Keratinocyte (primary cell): ENCODE results near the gene ANKMY2. TPM values are rescaled to one million over a fixed set of nuclear protein-coding genes. Genes with fewer than 3 reads are reported as not detected.

Source experiments
- DNase-seq: peaks from one replicate; pipeline ENCODE4 v3.0.0-alpha.2; 2011; ENCODE audit warnings: low read depth, missing footprints, low spot score
- FAIRE-seq: peaks from 2 replicates; lab custom pipeline; 2011; peaks lifted over from hg19 to GRCh38; lab: Jason Lieb, UNC
- H2AFZ ChIP-seq: 2 replicates; pipeline ENCODE4 v1.6.0; 2012; ENCODE audit warnings: low read length, control low read depth, inconsistent platforms; ENCODE audit not compliant: control insufficient read depth
- H3K27ac ChIP-seq: 2 replicates; pipeline ENCODE4 v1.5.1; 2011; ENCODE audit warnings: low read length; ENCODE audit not compliant: control insufficient read depth, insufficient read depth
- H3K27me3 ChIP-seq: 3 replicates; pipeline ENCODE4 v1.6.0; 2011; ENCODE audit warnings: low read length; ENCODE audit not compliant: control insufficient read depth, insufficient read depth; ENCODE audit errors: extremely low read depth
- H3K36me3 ChIP-seq, 2 experiments: 2 replicates in 1 of 2; 3 replicates in 1 of 2; pipeline ENCODE4 v1.5.1; 2011; ENCODE audit warnings: low read length in 2 of 2, mild to moderate bottlenecking in 1 of 2; ENCODE audit not compliant: control insufficient read depth in 2 of 2, insufficient read depth in 2 of 2; ENCODE audit errors: extremely low read depth in 1 of 2
- H3K4me1 ChIP-seq: 3 replicates; pipeline ENCODE4 v1.5.1; 2011; ENCODE audit warnings: low read length; ENCODE audit not compliant: control insufficient read depth, insufficient read depth; ENCODE audit errors: extremely low read depth
- H3K4me2 ChIP-seq: 3 replicates; pipeline ENCODE4 v1.6.0; 2011; ENCODE audit warnings: low read depth, low read length; ENCODE audit not compliant: control insufficient read depth, insufficient read depth; ENCODE audit errors: extremely low read depth
- H3K4me3 ChIP-seq, 3 experiments: fragments of 200-600 bp in 1 of 3; sonication (generic) in 1 of 3; 2 replicates in 2 of 3; 3 replicates in 1 of 3; pipeline ENCODE4 v1.5.1; 2011 to 2016; ENCODE audit warnings: low read length in 3 of 3, mild to moderate bottlenecking in 3 of 3, control low read depth in 2 of 3, inconsistent platforms in 1 of 3, low read depth in 1 of 3, mixed read lengths in 1 of 3, mixed run types in 1 of 3, moderate library complexity in 1 of 3; ENCODE audit not compliant: control insufficient read depth in 2 of 3, insufficient read depth in 2 of 3; ENCODE audit errors: extremely low read depth in 1 of 3
- H3K79me2 ChIP-seq: 2 replicates; pipeline ENCODE4 v1.6.0; 2012; ENCODE audit warnings: low read length; ENCODE audit not compliant: control insufficient read depth, insufficient read depth
- H3K9ac ChIP-seq: 3 replicates; pipeline ENCODE4 v1.6.0; 2011; ENCODE audit warnings: low read length; ENCODE audit not compliant: control insufficient read depth, insufficient read depth; ENCODE audit errors: extremely low read depth
- H3K9me1 ChIP-seq: 3 replicates; pipeline ENCODE4 v1.6.0; 2011; ENCODE audit warnings: low read length; ENCODE audit not compliant: control insufficient read depth, insufficient read depth; ENCODE audit errors: extremely low read depth
- H3K9me3 ChIP-seq: 2 replicates; pipeline ENCODE4 v1.5.1; 2012; ENCODE audit warnings: low read depth, low read length; ENCODE audit not compliant: control insufficient read depth
- H4K20me1 ChIP-seq: 3 replicates; pipeline ENCODE4 v1.6.0; 2011; ENCODE audit warnings: low read length; ENCODE audit not compliant: control insufficient read depth, insufficient read depth; ENCODE audit errors: extremely low read depth
- EZH2 ChIP-seq: IDR thresholded peaks from one replicate; pipeline ENCODE4 v1.6.1; 2012; ENCODE audit warnings: inconsistent platforms, mild to moderate bottlenecking, low read length, moderate library complexity
- dilution Hi-C: fragments of 300-500 bp; cut with MboI; formaldehyde crosslinking; loops from one replicate; pipeline ENCODE4 v1.7.0; 2020; ENCODE audit warnings: low sequenced_read_pairs; ENCODE audit not compliant: extremely low pct_ligation_motif_present
- polyA plus RNA-seq, 5 experiments: library from polyadenylated mRNA; depleted of rRNA in 3 of 5; stranded (reverse) in 3 of 5; stranded (forward) in 1 of 5; unstranded in 1 of 5; fragments of >200 nt; gene quantifications; 1 replicate in 1 of 5; 2 replicates in 3 of 5; 3 replicates in 1 of 5; pipeline versions ENCODE4 v1.2.1 to v1.2.3, GENCODE V29; 2011 to 2012; ENCODE audit warnings: missing spikeins in 2 of 5, low read depth in 1 of 5, low replicate concordance in 1 of 5
- TF ChIP-seq, protein P1 (sequence below), 3 experiments: IDR thresholded peaks in 1 of 3; conservative IDR thresholded peaks in 1 of 3; optimal IDR thresholded peaks in 1 of 3; 2 replicates in 2 of 3; 3 replicates in 1 of 3; pipeline versions ENCODE3 to v1.5.1; 2011; ENCODE audit warnings: low read length in 3 of 3, mild to moderate bottlenecking in 3 of 3, moderate library complexity in 2 of 3, control low read depth in 1 of 3, inconsistent platforms in 1 of 3; ENCODE audit not compliant: insufficient read depth in 2 of 3; ENCODE audit errors: extremely low read depth in 1 of 3

ANKMY2 gene
- polyA plus RNA-seq, 1 donor (not counting 4 experiments of a cell fraction or from before 2014, with no cell fraction given) = 13.3 TPM

- dilution Hi-C loops = no loop called here
- FAIRE-seq (no peak), DNase-seq (no peak)
- H2AFZ ChIP-seq = no peak overlapping the region
- H3K4me1 ChIP-seq = no peaks in the 10 kb centered on the region
- no peaks in the 10 kb centered on the region for H3K27me3 ChIP-seq
- H3K36me3 ChIP-seq = no peaks in the 10 kb centered on the region
- H4K20me1 ChIP-seq = no peaks in the 10 kb centered on the region
- H3K9me1 ChIP-seq = no peaks in the 10 kb centered on the region
- H3K9me3 ChIP-seq = no peaks in the 10 kb centered on the region
- no peak overlapping the region for H3K4me3 ChIP-seq
- H3K4me2 ChIP-seq = no peak overlapping the region
- H3K9ac ChIP-seq = no peak overlapping the region
- H3K79me2 ChIP-seq = no peaks in the 10 kb centered on the region
- H3K27ac ChIP-seq = no peak overlapping the region
- TF ChIP-seq, protein P1, sequence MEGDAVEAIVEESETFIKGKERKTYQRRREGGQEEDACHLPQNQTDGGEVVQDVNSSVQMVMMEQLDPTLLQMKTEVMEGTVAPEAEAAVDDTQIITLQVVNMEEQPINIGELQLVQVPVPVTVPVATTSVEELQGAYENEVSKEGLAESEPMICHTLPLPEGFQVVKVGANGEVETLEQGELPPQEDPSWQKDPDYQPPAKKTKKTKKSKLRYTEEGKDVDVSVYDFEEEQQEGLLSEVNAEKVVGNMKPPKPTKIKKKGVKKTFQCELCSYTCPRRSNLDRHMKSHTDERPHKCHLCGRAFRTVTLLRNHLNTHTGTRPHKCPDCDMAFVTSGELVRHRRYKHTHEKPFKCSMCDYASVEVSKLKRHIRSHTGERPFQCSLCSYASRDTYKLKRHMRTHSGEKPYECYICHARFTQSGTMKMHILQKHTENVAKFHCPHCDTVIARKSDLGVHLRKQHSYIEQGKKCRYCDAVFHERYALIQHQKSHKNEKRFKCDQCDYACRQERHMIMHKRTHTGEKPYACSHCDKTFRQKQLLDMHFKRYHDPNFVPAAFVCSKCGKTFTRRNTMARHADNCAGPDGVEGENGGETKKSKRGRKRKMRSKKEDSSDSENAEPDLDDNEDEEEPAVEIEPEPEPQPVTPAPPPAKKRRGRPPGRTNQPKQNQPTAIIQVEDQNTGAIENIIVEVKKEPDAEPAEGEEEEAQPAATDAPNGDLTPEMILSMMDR (optimal IDR thresholded peaks at IDR 0.05 in 1 of 3, IDR thresholded peaks at IDR 0.05 in 1 of 3, conservative IDR thresholded peaks at IDR 0.05 in 1 of 3; ENCODE audit: extremely low read depth in 1 of 3, insufficient read depth in 2 of 3, low read length in 3 of 3) = no peak
- no peak for TF ChIP-seq EZH2
These were observed 90.9 kb downstream of the ANKMY2 start for GRCh38 chr7:16554518-16555236.

DNA sequence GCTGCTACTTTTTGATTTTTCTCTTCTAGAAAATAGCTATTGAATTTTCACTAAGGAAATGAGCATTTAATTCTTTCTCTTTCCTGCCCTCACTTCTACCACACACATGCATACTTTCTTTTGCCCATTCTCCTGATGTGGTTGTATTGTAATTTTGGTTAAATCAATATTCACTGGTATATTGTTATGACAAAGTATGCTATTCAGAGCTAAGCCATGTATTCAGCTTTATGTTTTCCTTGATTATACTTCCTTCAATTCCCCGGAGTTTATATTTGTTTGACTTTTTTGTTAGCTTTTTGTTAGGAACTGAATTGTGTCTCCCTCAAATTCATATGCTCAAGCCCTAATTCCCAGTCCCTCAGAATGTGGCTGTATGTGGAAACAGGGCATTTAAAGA, 94.9 kb downstream of the ANKMY2 start:
- dilution Hi-C loops = no loop called here
- Histone ChIP-seq H3K9ac (no peak overlapping the region), H3K27me3 (no peaks in the 10 kb centered on the region), H3K9me3 (no peaks in the 10 kb centered on the region), H3K4me2 (no peak overlapping the region), H3K79me2 (no peaks in the 10 kb centered on the region), H3K4me1 (no peaks in the 10 kb centered on the region), H2AFZ (no peak overlapping the region), H3K36me3 (no peaks in the 10 kb centered on the region), H3K4me3 (no peak overlapping the region), H3K9me1 (no peaks in the 10 kb centered on the region), H3K27ac (no peak overlapping the region), H4K20me1 (no peaks in the 10 kb centered on the region)
- no peak for TF ChIP-seq EZH2
- TF ChIP-seq, protein P1 (optimal IDR thresholded peaks at IDR 0.05 in 1 of 3, IDR thresholded peaks at IDR 0.05 in 1 of 3, conservative IDR thresholded peaks at IDR 0.05 in 1 of 3; ENCODE audit: extremely low read depth in 1 of 3, insufficient read depth in 2 of 3, low read length in 3 of 3) = no peak
- FAIRE-seq = no peak
- no peak for DNase-seq

Other genes starting within 250 kb of the ANKMY2 start
- 0.33 to 0.66 TPM (median 0.51 TPM) in 3 replicates for gene CRPPA, start 224.2 kb downstream of the ANKMY2 start, polyA plus RNA-seq
- 0.31 to 0.63 TPM (median 0.32 TPM) in 3 replicates for gene SOSTDC1, start 180.0 kb downstream of the ANKMY2 start, polyA plus RNA-seq
- not detected in 3 replicates for gene LRRC72, start 118.9 kb downstream of the ANKMY2 start, polyA plus RNA-seq
- 49.5 to 89.1 TPM (median 65.7 TPM) in 3 replicates for gene BZW2, start 427 bp upstream of the ANKMY2 start, polyA plus RNA-seq
- 11.2 to 21.6 TPM (median 18.0 TPM) in 3 replicates for gene TSPAN13, start 108.0 kb upstream of the ANKMY2 start, polyA plus RNA-seq
- gene AGR2, start 159.2 kb upstream of the ANKMY2 start, polyA plus RNA-seq = 1.5 to 2.4 TPM (median 2.3 TPM) in 3 replicates
- gene AGR3, start 236.2 kb upstream of the ANKMY2 start, polyA plus RNA-seq = not detected in 3 replicates